ENCODE results near the gene FHIT.

FHIT gene

GRCh38 chr3:59882746-59883145 lies 1368.5 kb downstream of the FHIT start:
- no peak for TF ChIP-seq CTCF (IDR thresholded peaks at IDR 0.05; ENCODE audit: insufficient read depth, missing control alignments)
- FAIRE-seq (no peak), DNase-seq (ENCODE audit: insufficient read length, low spot score) (no peak)

GRCh38 chr3:59880717-59881116 lies 1370.5 kb downstream of the FHIT start:
- no peak for TF ChIP-seq CTCF (IDR thresholded peaks at IDR 0.05; ENCODE audit: insufficient read depth, missing control alignments)
- no peak for DNase-seq (ENCODE audit: insufficient read length, low spot score)
- no peak for FAIRE-seq

- no peak for TF ChIP-seq CTCF (IDR thresholded peaks at IDR 0.05; ENCODE audit: insufficient read depth, missing control alignments)
- DNase-seq (ENCODE audit: insufficient read length, low spot score) (no peak), FAIRE-seq (no peak)
These were observed 1372.1 kb downstream of the FHIT start for GRCh38 chr3:59879031-59879581.

- no peak for TF ChIP-seq CTCF (IDR thresholded peaks at IDR 0.05; ENCODE audit: insufficient read depth, missing control alignments)
- no peak for DNase-seq (ENCODE audit: insufficient read length, low spot score)
- no peak for FAIRE-seq
These were observed 1373.2 kb downstream of the FHIT start for GRCh38 chr3:59878038-59878427.

GRCh38 chr3:59877263-59878037 lies 1373.8 kb downstream of the FHIT start:
- no peak for TF ChIP-seq CTCF (IDR thresholded peaks at IDR 0.05; ENCODE audit: insufficient read depth, missing control alignments)
- DNase-seq (ENCODE audit: insufficient read length, low spot score) (no peak), FAIRE-seq (peak; percentile 21)

GRCh38 chr3:59876533-59877062 lies 1374.7 kb downstream of the FHIT start:
- no peak for TF ChIP-seq CTCF (IDR thresholded peaks at IDR 0.05; ENCODE audit: insufficient read depth, missing control alignments)
- DNase-seq (ENCODE audit: insufficient read length, low spot score) (no peak), FAIRE-seq (no peak)

Data from D721Med (cell line).